Spinal cord (tissue), 10 donors: ENCODE data around the gene SUPT3H. TPM values are rescaled to one million over a fixed set of nuclear protein-coding genes. Genes with fewer than 3 reads are reported as not detected.

Experiments
- DNase-seq, 6 donors: peaks; one replicate each; pipeline versions ENCODE4 v3.0.0 to v3.0.0-alpha.2; 2013 to 2015; ENCODE audit warnings: low spot score in 6 of 6, low read depth in 4 of 6
- H3K27ac ChIP-seq: one replicate; pipeline ENCODE4 v1.5.1; 2013; ENCODE audit warnings: low read depth, low read length, control low read depth
- H3K27me3 ChIP-seq: one replicate; pipeline ENCODE4 v1.6.1; 2013; ENCODE audit warnings: low read length; ENCODE audit not compliant: control insufficient read depth, insufficient read depth
- H3K36me3 ChIP-seq: one replicate; pipeline ENCODE4 v1.6.1; 2013; ENCODE audit warnings: low read length; ENCODE audit not compliant: control insufficient read depth, insufficient read depth
- H3K4me1 ChIP-seq: one replicate; pipeline ENCODE4 v1.6.1; 2013; ENCODE audit warnings: low read length; ENCODE audit not compliant: control insufficient read depth, insufficient read depth
- H3K4me3 ChIP-seq: one replicate; pipeline ENCODE4 v1.5.1; 2013; ENCODE audit warnings: low read depth, low read length, control low read depth
- H3K9me3 ChIP-seq: one replicate; pipeline ENCODE4 v1.6.1; 2013; ENCODE audit warnings: low read length; ENCODE audit not compliant: control insufficient read depth, insufficient read depth
- WGBS: methylation state at CpG from one replicate; pipeline ENCODE4 v1.1.5; 2013; ENCODE audit warnings: missing lambda C conversion rate; ENCODE audit not compliant: insufficient coverage; 5-methylcytosine and 5-hydroxymethylcytosine counted together
- polyA plus RNA-seq, 2 donors: library from polyadenylated mRNA; unstranded; fragments of 120-200 nt; gene quantifications; one replicate each; pipeline ENCODE4 v1.2.1, GENCODE V29; 2013; ENCODE audit not compliant: insufficient read length in 2 of 2
- total RNA-seq, 2 donors: library from RNA; depleted of rRNA in 1 of 2; stranded (reverse); fragments of 120-200 nt in 1 of 2; fragments of >200 nt in 1 of 2; gene quantifications; one replicate each; pipeline versions ENCODE4 v1.2.3 to v1.2.4, GENCODE V29; 2013 to 2014
- donor health status: healthy.

Gene SUPT3H
- total and polyA plus RNA-seq, 4 donors = 12.2 to 27.7 (median 18.2) TPM

DNA sequence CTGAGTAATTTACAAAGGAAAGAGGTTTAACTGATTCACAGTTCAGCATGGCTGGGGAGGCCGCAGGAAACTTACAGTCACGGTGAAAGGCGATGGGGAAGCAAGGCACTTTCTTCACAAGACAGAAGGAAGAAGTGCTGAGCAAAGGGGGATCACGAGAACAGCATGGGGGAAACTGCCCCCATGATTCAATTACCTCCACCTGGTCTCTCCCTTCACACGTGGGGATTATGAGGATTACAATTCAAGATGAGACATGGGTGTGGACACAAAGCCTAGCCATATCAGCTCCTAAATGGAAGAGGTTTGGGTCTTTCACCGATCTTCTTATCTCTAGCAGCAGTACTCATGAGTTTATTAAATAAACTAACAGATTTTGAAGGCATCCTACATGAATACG is 202.5 kb downstream of the SUPT3H start:
- Histone ChIP-seq H3K4me1 (no peaks in the 10 kb centered on the region), H3K4me3 (no peak overlapping the region), H3K36me3 (no peaks in the 10 kb centered on the region), H3K9me3 (no peaks in the 10 kb centered on the region), H3K27me3 (no peaks in the 10 kb centered on the region), H3K27ac (no peak overlapping the region)
- 100% methylated on average over 3 of the region's 7 CpGs for WGBS
- DNase-seq = no peak

DNA sequence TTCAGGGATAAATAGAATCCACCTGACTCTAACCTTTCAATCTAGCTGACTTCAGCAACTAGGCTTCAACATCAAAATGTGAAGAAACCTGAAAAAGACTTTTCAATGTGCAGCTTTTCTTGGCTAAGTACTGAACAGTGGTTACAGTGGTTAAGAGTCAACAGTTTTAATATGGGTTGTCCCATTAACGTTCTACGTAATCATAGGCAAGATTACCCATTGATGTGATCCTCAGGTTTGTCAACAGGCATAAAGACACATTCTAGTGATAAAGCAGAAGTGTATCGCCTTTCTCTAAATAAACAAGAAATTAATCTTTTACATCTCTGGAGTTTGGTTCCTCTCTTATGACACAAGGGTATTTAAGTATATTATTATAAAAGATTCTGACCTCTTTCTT is 203.7 kb downstream of the SUPT3H start:
- Histone ChIP-seq H3K4me1 (no peaks in the 10 kb centered on the region), H3K27me3 (no peaks in the 10 kb centered on the region), H3K27ac (no peak overlapping the region), H3K9me3 (no peaks in the 10 kb centered on the region), H3K4me3 (no peak overlapping the region), H3K36me3 (no peaks in the 10 kb centered on the region)
- DNase-seq = no peak
- WGBS = no CpG with 5 or more reads among the region's 3 CpGs

DNA sequence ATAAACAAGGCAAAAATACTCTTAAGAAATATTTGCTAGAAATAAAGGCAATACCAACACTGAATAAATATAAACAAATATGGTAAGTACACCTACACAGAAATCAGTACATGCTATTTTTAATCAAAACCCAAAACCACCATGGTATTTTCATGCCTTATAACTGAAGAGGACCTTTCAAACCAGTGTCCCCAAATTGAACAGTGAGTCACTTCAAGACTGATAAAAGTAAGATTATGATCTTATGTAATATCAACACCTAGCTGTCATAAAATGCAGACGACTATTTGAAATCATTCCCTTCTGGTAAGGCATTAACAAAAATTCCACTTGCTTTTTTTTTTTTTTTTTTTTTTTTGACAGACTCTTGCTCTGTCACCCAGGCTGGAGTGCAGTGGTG is 206.4 kb downstream of the SUPT3H start:
- no peaks in the 10 kb centered on the region for H3K27me3 ChIP-seq
- no peak overlapping the region for H3K27ac ChIP-seq
- no peaks in the 10 kb centered on the region for H3K9me3 ChIP-seq
- DNase-seq = no peak
- H3K4me3 ChIP-seq = no peak overlapping the region
- no CpG with 5 or more reads among the region's 1 CpG for WGBS
- H3K4me1 ChIP-seq = no peaks in the 10 kb centered on the region
- no peaks in the 10 kb centered on the region for H3K36me3 ChIP-seq

DNA sequence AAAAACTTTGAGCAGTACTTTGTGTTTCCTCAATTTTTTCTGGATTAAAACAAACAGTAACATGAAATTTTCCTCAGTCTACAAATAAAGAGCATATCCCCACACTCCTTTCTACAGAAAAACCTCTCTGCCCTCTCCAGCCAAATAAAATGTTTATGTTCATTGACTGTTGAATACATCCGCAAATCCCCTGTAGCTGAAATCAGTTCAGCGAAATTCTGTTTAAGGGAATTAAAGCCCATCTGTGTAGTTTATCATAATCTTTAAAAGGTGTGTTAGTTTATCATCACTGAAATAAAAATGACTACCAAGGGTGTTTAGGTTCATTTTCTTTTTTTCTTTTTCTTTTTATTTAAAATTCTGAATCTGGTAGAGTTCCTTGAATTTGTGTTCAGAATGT is 207.4 kb downstream of the SUPT3H start:
- no peak overlapping the region for H3K27ac ChIP-seq
- H3K4me3 ChIP-seq = no peak overlapping the region
- WGBS = no CpG with 5 or more reads among the region's 2 CpGs
- no peaks in the 10 kb centered on the region for H3K27me3 ChIP-seq
- H3K4me1 ChIP-seq = no peaks in the 10 kb centered on the region
- no peaks in the 10 kb centered on the region for H3K9me3 ChIP-seq
- H3K36me3 ChIP-seq = no peaks in the 10 kb centered on the region
- no peak for DNase-seq

DNA sequence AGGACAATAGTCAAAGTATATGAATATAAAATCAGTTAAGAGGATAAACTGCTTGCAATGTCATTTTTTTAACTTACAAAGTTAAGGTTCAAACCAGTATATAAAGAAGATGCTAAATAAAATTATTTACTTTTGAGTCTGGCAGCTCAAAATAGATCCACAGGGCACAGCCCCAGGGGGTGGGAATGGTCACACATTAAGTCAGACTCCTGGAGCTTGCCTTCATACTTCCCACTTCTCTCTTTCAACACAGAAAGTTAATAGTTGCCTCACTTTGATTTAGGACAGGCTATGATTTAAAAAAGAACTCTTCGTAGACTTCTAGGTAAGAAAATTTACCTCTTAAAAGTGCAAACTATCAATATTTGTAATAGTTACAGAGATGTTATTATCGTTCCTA is 207.9 kb downstream of the SUPT3H start:
- no peak for DNase-seq
- Histone ChIP-seq H3K27ac (no peak overlapping the region), H3K9me3 (no peaks in the 10 kb centered on the region), H3K4me3 (no peak overlapping the region), H3K27me3 (no peaks in the 10 kb centered on the region), H3K4me1 (no peaks in the 10 kb centered on the region), H3K36me3 (no peaks in the 10 kb centered on the region)
- WGBS = no CpG with 5 or more reads among the region's 2 CpGs

DNA sequence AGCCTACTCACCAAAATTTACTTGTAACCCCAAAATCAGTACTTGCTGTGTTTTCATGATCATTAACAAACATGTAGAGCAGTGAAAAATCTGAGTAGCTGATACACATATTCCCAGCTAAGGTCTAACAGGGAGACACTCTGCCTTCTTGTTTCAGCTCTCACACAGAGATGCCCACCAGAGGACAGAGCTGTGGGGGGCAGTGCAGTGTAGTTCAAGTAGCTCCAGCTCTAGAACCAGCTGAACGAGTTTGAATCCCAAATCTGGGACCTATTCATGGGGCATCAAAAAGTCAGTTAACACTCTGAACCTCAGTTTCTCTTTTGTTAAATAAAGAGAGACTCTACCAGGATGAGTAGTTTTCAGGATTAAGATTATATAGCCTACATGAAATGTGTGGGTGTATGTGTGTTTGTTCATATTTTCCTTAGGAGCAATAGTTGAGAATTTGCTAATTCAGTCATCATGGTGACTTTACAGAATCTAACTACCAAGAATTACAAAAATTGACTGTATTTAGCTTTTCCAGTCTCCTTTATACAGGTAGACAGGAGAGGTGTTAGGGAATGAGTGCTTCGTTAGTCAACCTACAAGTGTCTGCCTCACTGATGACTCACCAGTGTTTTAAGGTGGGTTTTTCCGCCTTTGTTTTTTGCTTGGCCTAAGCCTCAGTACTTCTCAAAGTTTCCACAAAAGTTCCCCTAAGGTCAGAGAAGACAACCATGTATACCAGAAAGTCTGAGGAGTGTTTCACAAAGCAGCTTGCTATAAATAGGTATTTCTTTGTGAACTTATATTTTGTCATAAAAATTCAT is 213.6 kb downstream of the SUPT3H start:
- no CpG with 5 or more reads among the region's 3 CpGs for WGBS
- Histone ChIP-seq H3K4me3 (no peak overlapping the region), H3K9me3 (no peaks in the 10 kb centered on the region), H3K27ac (no peak overlapping the region), H3K4me1 (no peaks in the 10 kb centered on the region), H3K27me3 (no peaks in the 10 kb centered on the region), H3K36me3 (no peaks in the 10 kb centered on the region)
- no peak for DNase-seq

DNA sequence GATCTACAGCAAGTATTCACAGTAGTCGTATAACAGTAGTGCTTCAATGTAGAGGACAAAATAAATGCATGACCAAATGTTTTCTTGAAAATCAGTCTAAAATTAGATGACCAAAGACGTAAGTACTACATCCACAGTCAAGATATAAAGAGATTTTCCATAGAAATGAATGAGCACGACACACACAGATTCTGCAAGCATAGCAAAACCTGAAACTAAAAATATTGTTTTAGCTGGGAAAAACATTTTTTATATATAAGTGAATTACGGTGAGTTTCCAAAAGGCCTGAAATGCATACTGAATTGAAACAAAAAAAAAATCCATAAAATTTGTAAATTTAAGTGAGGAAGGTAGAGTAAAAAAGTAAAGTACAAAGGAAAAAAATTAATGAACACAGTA is 217.4 kb downstream of the SUPT3H start:
- no peaks in the 10 kb centered on the region for H3K27me3 ChIP-seq
- no peaks in the 10 kb centered on the region for H3K4me1 ChIP-seq
- no peak for DNase-seq
- no peak overlapping the region for H3K4me3 ChIP-seq
- whole genome bisulfite sequencing = no CpG with 5 or more reads among the region's 4 CpGs
- H3K36me3 ChIP-seq = no peaks in the 10 kb centered on the region
- no peaks in the 10 kb centered on the region for H3K9me3 ChIP-seq
- H3K27ac ChIP-seq = no peak overlapping the region

DNA sequence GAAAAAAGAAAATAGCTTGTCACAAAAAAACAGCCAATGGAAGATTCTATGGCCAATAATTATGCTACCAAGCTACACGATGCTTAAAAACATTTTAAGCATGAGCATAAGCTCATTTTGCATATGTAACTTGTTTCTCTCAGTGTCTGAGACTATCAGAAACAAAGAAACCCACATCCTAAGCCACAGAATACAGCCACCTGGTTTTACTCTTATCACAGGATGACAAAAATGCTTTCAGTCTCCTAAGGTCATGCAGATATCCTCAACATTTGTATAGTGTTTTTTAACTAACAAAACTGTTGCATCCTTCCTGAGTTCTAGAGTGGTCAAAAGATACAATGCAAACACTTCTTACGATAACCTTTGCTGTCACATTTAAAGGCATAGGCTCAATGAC is 221.7 kb downstream of the SUPT3H start:
- WGBS = no CpG with 5 or more reads among the region's 2 CpGs
- Histone ChIP-seq H3K27ac (no peak overlapping the region), H3K4me3 (no peak overlapping the region), H3K9me3 (no peaks in the 10 kb centered on the region), H3K36me3 (no peaks in the 10 kb centered on the region), H3K27me3 (no peaks in the 10 kb centered on the region), H3K4me1 (no peaks in the 10 kb centered on the region)
- no peak for DNase-seq

DNA sequence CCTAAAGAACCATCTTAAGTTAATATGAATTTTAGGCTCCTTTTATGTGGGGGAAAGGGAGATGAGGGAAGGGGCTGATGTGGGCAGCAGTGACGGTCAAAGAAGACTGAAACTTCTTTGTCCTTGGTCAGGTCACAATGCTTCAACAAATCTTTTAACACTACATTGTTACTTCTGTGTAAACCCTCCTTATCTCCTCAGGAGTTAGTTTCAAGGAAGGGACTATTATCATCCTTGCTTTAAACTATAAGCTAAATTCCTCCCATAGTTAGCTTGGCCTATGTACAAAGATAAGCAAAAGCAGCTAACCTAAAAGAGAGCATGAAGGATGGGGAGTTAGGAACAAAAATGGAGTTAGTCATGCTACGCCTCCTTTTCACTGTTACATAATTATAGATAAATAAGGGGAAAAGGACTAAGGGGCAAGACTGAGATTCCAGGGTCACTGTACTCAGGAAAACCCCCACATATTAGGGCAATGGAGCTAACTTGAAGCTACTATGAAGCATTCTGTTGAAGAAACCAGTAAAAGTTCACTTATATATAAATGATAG is 222.3 kb downstream of the SUPT3H start:
- no peak overlapping the region for H3K4me3 ChIP-seq
- no peaks in the 10 kb centered on the region for H3K4me1 ChIP-seq
- no peaks in the 10 kb centered on the region for H3K27me3 ChIP-seq
- no peaks in the 10 kb centered on the region for H3K9me3 ChIP-seq
- no CpG with 5 or more reads among the region's 2 CpGs for WGBS
- no peak for DNase-seq
- no peaks in the 10 kb centered on the region for H3K36me3 ChIP-seq
- H3K27ac ChIP-seq = no peak overlapping the region

DNA sequence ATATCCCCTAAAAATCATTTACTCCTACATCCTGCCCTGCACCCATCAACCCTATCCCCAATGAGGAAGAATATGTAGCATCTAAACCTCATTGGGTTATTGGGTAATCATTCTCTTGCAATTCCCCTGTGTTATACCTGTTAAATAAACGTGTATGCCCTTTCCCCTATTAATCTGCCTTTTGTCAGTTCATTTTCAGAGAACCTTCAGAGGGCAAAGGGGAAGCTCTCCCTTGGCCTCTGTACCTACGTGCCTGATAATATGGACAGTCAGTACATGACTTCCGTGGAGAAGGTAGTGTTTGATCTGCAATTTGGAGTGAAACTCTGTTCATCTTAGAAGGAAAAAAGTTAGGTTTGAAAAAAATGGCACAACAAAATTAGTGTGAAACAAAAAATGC is 223.1 kb downstream of the SUPT3H start:
- DNase-seq = no peak
- Histone ChIP-seq H3K27me3 (no peaks in the 10 kb centered on the region), H3K4me1 (no peaks in the 10 kb centered on the region), H3K36me3 (no peaks in the 10 kb centered on the region), H3K9me3 (no peaks in the 10 kb centered on the region), H3K4me3 (no peak overlapping the region), H3K27ac (no peak overlapping the region)
- 94% methylated on average over 2 of the region's 3 CpGs for WGBS
